Epithelial cell of esophagus (primary cell): ENCODE results near the gene OIT3.
A peak's percentile ranks its signal among the peaks of the same experiment; 100 is the strongest.
"Not testable (repeated sequence)": the region's sequence is repeated elsewhere in the genome, so short reads cannot be mapped to it uniquely, and the experiment has no call there.

Experiments
- DNase-seq: peaks from one replicate; pipeline ENCODE4 v3.0.0; 2010; ENCODE audit warnings: low read depth
- H3K4me3 ChIP-seq: 2 replicates; pipeline ENCODE4 v1.5.1; 2011; ENCODE audit warnings: mild to moderate bottlenecking, low read length, control low read depth
- CTCF ChIP-seq: IDR thresholded peaks from 2 replicates; pipeline ENCODE4 v1.5.1; 2011; ENCODE audit warnings: low read depth, mild to moderate bottlenecking, low read length, control low read depth, inconsistent platforms; ENCODE audit not compliant: insufficient read depth; ENCODE audit errors: missing control alignments

The OIT3 gene

GRCh38 chr10:72898616-72899015 is 5.1 kb downstream of the OIT3 start:
- H3K4me3 ChIP-seq: no peak overlapping the region
- no peak for TF ChIP-seq CTCF
- no peak for DNase-seq

GRCh38 chr10:72899545-72899944 is 6.0 kb downstream of the OIT3 start:
- no peak overlapping the region for H3K4me3 ChIP-seq
- no peak for TF ChIP-seq CTCF
- DNase-seq: no peak

GRCh38 chr10:72903941-72904446 is 10.5 kb downstream of the OIT3 start:
- H3K4me3 ChIP-seq: not testable (repeated sequence)

GRCh38 chr10:72904806-72905205 is 11.3 kb downstream of the OIT3 start:
- DNase-seq: no peak
- H3K4me3 ChIP-seq: no peak overlapping the region
- TF ChIP-seq CTCF: no peak

More at GRCh38 chr10:72903941-72904446, 10.5 kb downstream of the OIT3 start:
- DNase-seq: not testable (repeated sequence)

GRCh38 chr10:72906446-72906845 is 12.9 kb downstream of the OIT3 start:
- TF ChIP-seq CTCF: no peak
- DNase-seq: peak; percentile 65

GRCh38 chr10:72910705-72911104 is 17.2 kb downstream of the OIT3 start:
- TF ChIP-seq CTCF: no peak
- DNase-seq: no peak
- H3K4me3 ChIP-seq: no peak overlapping the region

More at GRCh38 chr10:72906446-72906845, 12.9 kb downstream of the OIT3 start:
- no peak overlapping the region for H3K4me3 ChIP-seq

- TF ChIP-seq CTCF: no peak
- no peak overlapping the region for H3K4me3 ChIP-seq
- DNase-seq: no peak
Measured at GRCh38 chr10:72911758-72912157, 18.2 kb downstream of the OIT3 start.
